Fibroblast of villous mesenchyme (primary cell): Measurements from ENCODE around the gene TSPO. TPM values are rescaled to one million over a fixed set of nuclear protein-coding genes. Genes with fewer than 3 reads are reported as not detected.
"Not testable (repeated sequence)": the region's sequence is repeated elsewhere in the genome, so short reads cannot be mapped to it uniquely, and the experiment has no call there.

ENCODE experiments used
- DNase-seq: peaks from one replicate; pipeline ENCODE4 v3.0.0-alpha.2; 2010; ENCODE audit warnings: low read depth
- H3K4me3 ChIP-seq: 2 replicates; pipeline ENCODE4 v1.5.1; 2011; ENCODE audit warnings: low read depth, mild to moderate bottlenecking, low read length
- CTCF ChIP-seq: IDR thresholded peaks from 2 replicates; pipeline ENCODE4 v1.5.1; 2012; ENCODE audit warnings: low read depth, mild to moderate bottlenecking, low read length; ENCODE audit not compliant: insufficient read depth
- total RNA-seq: library from RNA; depleted of rRNA; stranded (reverse); fragments of >200 nt; gene quantifications from 2 replicates; pipeline ENCODE4 v1.2.3, GENCODE V29; 2012

Gene TSPO
- total RNA-seq, 1 donor: 177 TPM

- no peak overlapping the region for H3K4me3 ChIP-seq
- no peak for TF ChIP-seq CTCF
- no peak for DNase-seq
Measured at GRCh38 chr22:43133401-43133800, 18.0 kb upstream of the TSPO start.

GRCh38 chr22:43134553-43134952, 16.8 kb upstream of the TSPO start:
- no peak overlapping the region for H3K4me3 ChIP-seq
- TF ChIP-seq CTCF: no peak
- no peak for DNase-seq

- no peak overlapping the region for H3K4me3 ChIP-seq
- no peak for DNase-seq
- TF ChIP-seq CTCF: no peak
Measured at GRCh38 chr22:43135565-43135964, 15.8 kb upstream of the TSPO start.

- H3K4me3 ChIP-seq: no peak overlapping the region
- TF ChIP-seq CTCF: peak; percentile 74
- peak; percentile 34 for DNase-seq
Measured at GRCh38 chr22:43136255-43136654, 15.1 kb upstream of the TSPO start.

- no peak for TF ChIP-seq CTCF
- no peak for DNase-seq
Measured at GRCh38 chr22:43136801-43137200, 14.6 kb upstream of the TSPO start.

GRCh38 chr22:43142880-43143562, 8.3 kb upstream of the TSPO start, which contains the start of gene MCAT:
Gene MCAT, minus strand, starts transcription at chr22:43143398. Its CDS starts 50 bp downstream, at chr22:43143348.
- peak within 1 kb of the TSS; percentile 83 for H3K4me3 ChIP-seq
- DNase-seq: peak; percentile 66
- no peak for TF ChIP-seq CTCF

More at GRCh38 chr22:43136801-43137200, 14.6 kb upstream of the TSPO start:
- H3K4me3 ChIP-seq: no peak overlapping the region

- TF ChIP-seq CTCF: no peak
- H3K4me3 ChIP-seq: no peak overlapping the region
- no peak for DNase-seq
Measured at GRCh38 chr22:43144949-43145348, 6.4 kb upstream of the TSPO start.

GRCh38 chr22:43145371-43145770, 6.0 kb upstream of the TSPO start:
- not testable (repeated sequence) for H3K4me3 ChIP-seq, DNase-seq

GRCh38 chr22:43146332-43146731, 5.0 kb upstream of the TSPO start:
- DNase-seq, H3K4me3 ChIP-seq: not testable (repeated sequence)
